ENCODE results near the gene UST. TPM values are rescaled to one million over a fixed set of nuclear protein-coding genes. Genes with fewer than 3 reads are reported as not detected.

Gene UST
- total and polyA plus RNA-seq, 2 donors (not counting 1 experiment from before 2014, with no cell fraction given), result 7.3 to 16.9 TPM

GRCh38 chr6:149065121-149065520, 318.3 kb downstream of the UST start:
- no CpG with 5 or more reads among the region's 4 CpGs for WGBS (ENCODE audit: insufficient coverage)
- Histone ChIP-seq H3K27ac (ENCODE audit: low read length in 2 of 2) (peak overlapping the region; percentile 85 to 86), H4K20me1 (ENCODE audit: control insufficient read depth, insufficient read depth, low read length, poor library complexity, severe bottlenecking) (no peaks in the 10 kb centered on the region), H3K4me1 (ENCODE audit: control insufficient read depth in 2 of 2, insufficient read depth in 2 of 2, low read length in 2 of 2) (peaks cover 29 to 40% of the 10 kb centered on the region in 2 donors), H3K4me3 (ENCODE audit: control extremely low read depth in 1 of 5, extremely low read depth in 1 of 5, insufficient read depth in 1 of 5, low read depth in 2 of 5, low read length in 4 of 5) (no peak overlapping the region), H3K4me2 (replicated peaks; ENCODE audit: low read depth, low read length, poor library complexity, severe bottlenecking) (no peak overlapping the region), H3K9me3 (ENCODE audit: control extremely low read depth in 1 of 3, control insufficient read depth in 2 of 3, insufficient read depth in 1 of 3, low read length in 2 of 3) (no peaks in the 10 kb centered on the region), H3K36me3 (replicated peaks in 1 of 2; ENCODE audit: control extremely low read depth in 1 of 2, control insufficient read depth in 1 of 2, extremely low read depth in 1 of 2, insufficient read depth in 2 of 2, low read length in 1 of 2) (no peaks in the 10 kb centered on the region), H3K79me2 (ENCODE audit: control insufficient read depth, insufficient read depth, low read length) (no peaks in the 10 kb centered on the region), H3K9ac (ENCODE audit: low read length) (no peak overlapping the region), H3K27me3 (replicated peaks in 1 of 4; ENCODE audit: control extremely low read depth in 1 of 4, control insufficient read depth in 3 of 4, insufficient read depth in 4 of 4, low read length in 3 of 4) (no peaks in the 10 kb centered on the region), H2AFZ (ENCODE audit: insufficient read depth, low read depth, low read length, poor library complexity, severe bottlenecking) (no peak overlapping the region)
- DNase-seq (no peak), ATAC-seq (ENCODE audit: low read depth) (no peak)
- no peak for TF ChIP-seq CTCF (IDR thresholded peaks at IDR 0.05)
- no peak for TF ChIP-seq EZH2 (IDR thresholded peaks at IDR 0.05; ENCODE audit: borderline replicate concordance, insufficient read depth, low read depth, low read length, poor library complexity, severe bottlenecking)
- Mint-ChIP-seq H3K4me1 (peaks cover 43% of the 10 kb centered on the region), H3K27ac (peak overlapping the region; percentile 87), H3K9me3 (ENCODE audit: insufficient read depth) (no peaks in the 10 kb centered on the region), H3K27me3 (no peaks in the 10 kb centered on the region), H3K4me3 (no peak overlapping the region)
- ChIA-PET CTCF (interaction anchor here (0.6 to 4.1 kb wide), 10 partner anchors 9 to 487 kb away, joined by 3 to 19 read pairs (median 5); no protein-coding TSS in a partner anchor), POLR2A (no interaction called here)
- intact Hi-C loops (cut with micrococcal nuclease), result loop anchor here (5.0 kb wide), 1 partner anchor 33 kb away; no protein-coding TSS in a partner anchor
